ENCODE results near the gene GATAD2B.

The GATAD2B gene

DNA sequence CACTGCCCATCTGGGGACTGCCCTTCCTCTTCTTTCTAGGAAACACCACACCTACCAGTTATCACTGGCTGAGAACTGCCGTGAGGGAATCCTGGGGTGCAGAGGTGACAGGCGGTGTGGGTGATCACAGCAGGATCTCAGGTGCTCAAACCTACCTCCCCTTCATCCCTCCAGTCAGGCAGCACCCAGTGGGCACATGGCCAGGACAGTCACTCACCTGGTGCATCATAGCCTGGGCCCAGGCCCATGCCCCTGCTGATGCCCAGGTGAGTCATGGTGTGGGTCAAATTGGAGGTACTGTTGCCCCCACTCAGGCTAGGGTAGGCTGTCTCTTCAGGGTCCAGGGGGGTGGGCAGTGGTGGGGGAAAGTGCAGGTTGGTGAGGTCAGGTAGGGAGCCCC, 29.0 kb upstream of the GATAD2B start:
- no peak overlapping the region for H2AFZ ChIP-seq (ENCODE audit: low read length)
- no peak overlapping the region for H3K4me2 ChIP-seq (ENCODE audit: low read depth, low read length, poor library complexity, severe bottlenecking)
- H3K79me2 ChIP-seq (ENCODE audit: insufficient read depth, low read length): peaks cover 47% of the 10 kb centered on the region
- peaks cover 53% of the 10 kb centered on the region; the same call in 1 of the 2 replicates for H3K36me3 ChIP-seq (ENCODE audit: insufficient read depth, low read length)
- peaks cover 32% of the 10 kb centered on the region for H3K4me1 ChIP-seq (ENCODE audit: insufficient read depth, low read length, poor library complexity, severe bottlenecking)
- TF ChIP-seq, protein P1, sequence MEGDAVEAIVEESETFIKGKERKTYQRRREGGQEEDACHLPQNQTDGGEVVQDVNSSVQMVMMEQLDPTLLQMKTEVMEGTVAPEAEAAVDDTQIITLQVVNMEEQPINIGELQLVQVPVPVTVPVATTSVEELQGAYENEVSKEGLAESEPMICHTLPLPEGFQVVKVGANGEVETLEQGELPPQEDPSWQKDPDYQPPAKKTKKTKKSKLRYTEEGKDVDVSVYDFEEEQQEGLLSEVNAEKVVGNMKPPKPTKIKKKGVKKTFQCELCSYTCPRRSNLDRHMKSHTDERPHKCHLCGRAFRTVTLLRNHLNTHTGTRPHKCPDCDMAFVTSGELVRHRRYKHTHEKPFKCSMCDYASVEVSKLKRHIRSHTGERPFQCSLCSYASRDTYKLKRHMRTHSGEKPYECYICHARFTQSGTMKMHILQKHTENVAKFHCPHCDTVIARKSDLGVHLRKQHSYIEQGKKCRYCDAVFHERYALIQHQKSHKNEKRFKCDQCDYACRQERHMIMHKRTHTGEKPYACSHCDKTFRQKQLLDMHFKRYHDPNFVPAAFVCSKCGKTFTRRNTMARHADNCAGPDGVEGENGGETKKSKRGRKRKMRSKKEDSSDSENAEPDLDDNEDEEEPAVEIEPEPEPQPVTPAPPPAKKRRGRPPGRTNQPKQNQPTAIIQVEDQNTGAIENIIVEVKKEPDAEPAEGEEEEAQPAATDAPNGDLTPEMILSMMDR (conservative IDR thresholded peaks at IDR 0.05; ENCODE audit: low read length): no peak
- no peak for TF ChIP-seq EZH2phosphoT487 (IDR thresholded peaks at IDR 0.05; ENCODE audit: borderline replicate concordance)
- H3F3A ChIP-seq (ENCODE audit: low read depth): no peaks in the 10 kb centered on the region
- H3K9ac ChIP-seq (ENCODE audit: low read depth, low read length, poor library complexity, severe bottlenecking): no peak overlapping the region
- H3K9me3 ChIP-seq (ENCODE audit: insufficient read depth, low read depth, low read length): no peaks in the 10 kb centered on the region
- peaks cover 32% of the 10 kb centered on the region for H4K20me1 ChIP-seq (ENCODE audit: insufficient read depth, low read length, poor library complexity, severe bottlenecking)
- no peaks in the 10 kb centered on the region for H3K27me3 ChIP-seq (ENCODE audit: insufficient read depth, low read length, poor library complexity, severe bottlenecking)
- no peaks in the 10 kb centered on the region for H3K9me2 ChIP-seq (replicated peaks; ENCODE audit: low read depth, low read length)
- H3K4me3 ChIP-seq (ENCODE audit: low read length, poor library complexity, severe bottlenecking): no peak overlapping the region

DNA sequence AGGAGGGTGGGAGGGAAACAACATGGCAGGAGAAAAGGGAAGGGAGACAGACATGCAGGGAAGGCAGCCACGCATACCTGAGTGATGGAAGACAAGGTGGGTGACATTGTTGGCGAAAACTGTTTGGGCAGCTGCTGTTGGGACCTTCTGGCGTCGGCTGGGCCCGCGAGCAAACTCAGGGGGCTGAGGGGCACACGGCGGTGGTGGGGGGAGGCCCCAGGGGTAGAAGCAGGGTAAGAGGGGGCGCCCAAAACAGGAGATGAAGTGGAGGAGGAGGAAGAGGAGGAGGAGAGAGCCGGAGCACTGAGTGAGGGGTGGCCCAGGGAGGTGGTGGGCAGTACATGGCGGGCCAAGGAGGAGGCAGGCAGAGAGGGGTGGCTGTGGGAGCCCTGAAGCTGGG, 28.4 kb upstream of the GATAD2B start:
- H3K79me2 ChIP-seq (ENCODE audit: insufficient read depth, low read length): peaks cover 41% of the 10 kb centered on the region
- peaks cover 27% of the 10 kb centered on the region for H3K4me1 ChIP-seq (ENCODE audit: insufficient read depth, low read length, poor library complexity, severe bottlenecking)
- peaks cover 53% of the 10 kb centered on the region; the same call in 1 of the 2 replicates for H3K36me3 ChIP-seq (ENCODE audit: insufficient read depth, low read length)

DNA sequence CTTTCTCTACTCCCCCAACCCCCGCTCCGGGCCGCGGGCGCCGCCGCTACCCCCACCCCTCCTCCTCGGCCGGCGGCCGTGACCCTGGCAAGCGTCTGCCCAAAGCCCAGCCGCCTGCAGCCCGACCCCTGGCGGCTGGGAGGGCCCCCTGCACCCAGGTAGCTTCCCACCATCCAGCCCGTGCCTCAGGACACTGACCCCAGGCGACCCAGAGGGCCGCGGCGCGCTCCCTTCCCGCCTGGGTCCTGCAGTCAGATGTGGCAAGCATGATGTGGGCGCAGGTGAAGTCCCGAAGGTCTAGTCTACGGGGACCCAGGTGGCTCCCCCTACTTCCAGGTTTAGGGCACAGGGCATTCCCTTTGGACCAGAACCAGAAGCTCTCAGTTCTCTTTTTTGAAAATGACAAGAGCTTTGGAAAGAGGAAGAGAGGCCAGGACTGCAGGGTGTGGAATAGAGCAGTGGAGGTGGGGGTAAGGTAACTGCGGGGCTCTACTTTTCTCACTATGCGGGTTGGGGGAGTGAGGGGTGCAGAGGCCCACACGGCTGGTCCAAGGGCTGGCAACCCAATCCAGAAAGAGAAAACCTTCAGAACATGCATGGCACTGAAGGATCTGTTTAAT, 24.0 kb upstream of the GATAD2B start, which contains the start of gene DENND4B:
Gene DENND4B, minus strand, starts transcription at position 97 of the 620 bp plus-strand sequence. CDS start 2,344 bp downstream, outside the sequence.
- peak within 1 kb of the TSS; percentile 91 for H3K4me2 ChIP-seq (ENCODE audit: low read depth, low read length, poor library complexity, severe bottlenecking)
- H3K36me3 ChIP-seq (ENCODE audit: insufficient read depth, low read length): peaks cover 46% of the 10 kb centered on the region; the same call in 1 of the 2 replicates
- no peaks in the 10 kb centered on the region for H3K9me3 ChIP-seq (ENCODE audit: insufficient read depth, low read depth, low read length)
- H3K27me3 ChIP-seq (ENCODE audit: insufficient read depth, low read length, poor library complexity, severe bottlenecking): no peaks in the 10 kb centered on the region
- no peaks in the 10 kb centered on the region for H3K9me2 ChIP-seq (replicated peaks; ENCODE audit: low read depth, low read length)
- H2AFZ ChIP-seq (ENCODE audit: low read length): peak within 1 kb of the TSS; percentile 65
- TF ChIP-seq EZH2phosphoT487 (IDR thresholded peaks at IDR 0.05; ENCODE audit: borderline replicate concordance): no peak
- TF ChIP-seq, protein P1 (conservative IDR thresholded peaks at IDR 0.05; ENCODE audit: low read length): peak; percentile 71
- H4K20me1 ChIP-seq (ENCODE audit: insufficient read depth, low read length, poor library complexity, severe bottlenecking): peaks cover 25% of the 10 kb centered on the region
- peaks cover 21% of the 10 kb centered on the region for H3K4me1 ChIP-seq (ENCODE audit: insufficient read depth, low read length, poor library complexity, severe bottlenecking)
- H3F3A ChIP-seq (ENCODE audit: low read depth): no peaks in the 10 kb centered on the region
- H3K4me3 ChIP-seq (ENCODE audit: low read length, poor library complexity, severe bottlenecking): peak within 1 kb of the TSS; percentile 85
- peaks cover 39% of the 10 kb centered on the region for H3K79me2 ChIP-seq (ENCODE audit: insufficient read depth, low read length)
- peak within 1 kb of the TSS; percentile 91 for H3K9ac ChIP-seq (ENCODE audit: low read depth, low read length, poor library complexity, severe bottlenecking)

More for the DNA sequence above, 28.4 kb upstream of the GATAD2B start:
- no peak overlapping the region for H2AFZ ChIP-seq (ENCODE audit: low read length)
- TF ChIP-seq, protein P1 (conservative IDR thresholded peaks at IDR 0.05; ENCODE audit: low read length): no peak
- no peak for TF ChIP-seq EZH2phosphoT487 (IDR thresholded peaks at IDR 0.05; ENCODE audit: borderline replicate concordance)
- no peak overlapping the region for H3K4me2 ChIP-seq (ENCODE audit: low read depth, low read length, poor library complexity, severe bottlenecking)
- H3K27me3 ChIP-seq (ENCODE audit: insufficient read depth, low read length, poor library complexity, severe bottlenecking): no peaks in the 10 kb centered on the region
- H4K20me1 ChIP-seq (ENCODE audit: insufficient read depth, low read length, poor library complexity, severe bottlenecking): peaks cover 28% of the 10 kb centered on the region
- H3K4me3 ChIP-seq (ENCODE audit: low read length, poor library complexity, severe bottlenecking): no peak overlapping the region
- no peaks in the 10 kb centered on the region for H3K9me2 ChIP-seq (replicated peaks; ENCODE audit: low read depth, low read length)
- H3F3A ChIP-seq (ENCODE audit: low read depth): no peaks in the 10 kb centered on the region
- H3K9ac ChIP-seq (ENCODE audit: low read depth, low read length, poor library complexity, severe bottlenecking): no peak overlapping the region
- no peaks in the 10 kb centered on the region for H3K9me3 ChIP-seq (ENCODE audit: insufficient read depth, low read depth, low read length)

Measured in Loucy (cell line).